ENCODE measurements around the gene SBF2. TPM values are rescaled to one million over a fixed set of nuclear protein-coding genes. Genes with fewer than 3 reads are reported as not detected.

Gene SBF2
- total and polyA plus RNA-seq, 3 experiments from 2014 or later: 3.7 to 4.3 (median 4.2) TPM

GRCh38 chr11:10289765-10290380, 4.1 kb downstream of the SBF2 start:
- Mint-ChIP-seq H3K27me3 (peaks cover under 1 to 16% of the 10 kb centered on the region in 2 donors), H3K4me3 (peak overlapping the region in 2 of 7 donors; percentile 36 to 75), H3K27ac (no peak overlapping the region), H3K9me3 (no peaks in the 10 kb centered on the region), H3K4me1 (peaks cover 14 to 36% (median 20%) of the 10 kb centered on the region in 3 donors), H3K36me3 (peaks cover 0 to 6% (median 4%) of the 10 kb centered on the region in 3 donors)
- Histone ChIP-seq H3K27me3 (ENCODE audit: insufficient read depth, low read length, poor library complexity, severe bottlenecking) (no peaks in the 10 kb centered on the region), H3K36me3 (ENCODE audit: insufficient read depth, low read length) (no peaks in the 10 kb centered on the region), H3K4me1 (ENCODE audit: insufficient read depth, low read length) (peaks cover 15% of the 10 kb centered on the region), H3K9me3 (ENCODE audit: low read length) (no peaks in the 10 kb centered on the region), H3K4me3 (ENCODE audit: low read length) (no peak overlapping the region), H3K27ac (ENCODE audit: low read depth, low read length) (no peak overlapping the region)
- ChIA-PET CTCF (interaction anchor here (1.4 kb wide), 1 partner anchor 19 kb away, joined by 3 read pairs; no protein-coding TSS in a partner anchor), POLR2A (no interaction called here)
- no peak for DNase-seq

GRCh38 chr11:10288881-10289764, 4.9 kb downstream of the SBF2 start:
- ChIA-PET CTCF (interaction anchor here (0.7 to 1.4 kb wide), 4 partner anchors 8 to 81 kb away, joined by 3 to 5 read pairs (median 3); no protein-coding TSS in a partner anchor), POLR2A (no interaction called here)
- H3K27me3 Mint-ChIP-seq: peaks cover 0 to 14% of the 10 kb centered on the region in 2 donors

GRCh38 chr11:10287766-10288715, 6.0 kb downstream of the SBF2 start:
- Mint-ChIP-seq H3K36me3 (peaks cover 0 to 4% (median 3%) of the 10 kb centered on the region in 3 donors), H3K27ac (no peak overlapping the region), H3K27me3 (peaks cover 0 to 13% of the 10 kb centered on the region in 2 donors), H3K4me1 (peaks cover 13 to 28% (median 14%) of the 10 kb centered on the region in 3 donors), H3K9me3 (no peaks in the 10 kb centered on the region), H3K4me3 (no peak overlapping the region)
- POLR2A ChIA-PET: no interaction called here
- Histone ChIP-seq H3K36me3 (ENCODE audit: insufficient read depth, low read length) (no peaks in the 10 kb centered on the region), H3K4me1 (ENCODE audit: insufficient read depth, low read length) (peaks cover 3% of the 10 kb centered on the region), H3K9me3 (ENCODE audit: low read length) (no peaks in the 10 kb centered on the region), H3K27me3 (ENCODE audit: insufficient read depth, low read length, poor library complexity, severe bottlenecking) (no peaks in the 10 kb centered on the region), H3K4me3 (ENCODE audit: low read length) (no peak overlapping the region), H3K27ac (ENCODE audit: low read depth, low read length) (no peak overlapping the region)
- no peak for DNase-seq
- CTCF ChIA-PET: interaction anchor here (0.7 to 1.1 kb wide), 5 partner anchors 9 to 80 kb away, joined by 3 to 5 read pairs (median 3); partner anchors contain the start of gene ADM

More at GRCh38 chr11:10288881-10289764, 4.9 kb downstream of the SBF2 start:
- H3K27ac Mint-ChIP-seq: no peak overlapping the region
- Histone ChIP-seq H3K27ac (ENCODE audit: low read depth, low read length) (no peak overlapping the region), H3K9me3 (ENCODE audit: low read length) (no peaks in the 10 kb centered on the region), H3K36me3 (ENCODE audit: insufficient read depth, low read length) (no peaks in the 10 kb centered on the region), H3K27me3 (ENCODE audit: insufficient read depth, low read length, poor library complexity, severe bottlenecking) (no peaks in the 10 kb centered on the region), H3K4me3 (ENCODE audit: low read length) (no peak overlapping the region), H3K4me1 (ENCODE audit: insufficient read depth, low read length) (peaks cover 7% of the 10 kb centered on the region)
- peaks cover 0 to 4% (median 3%) of the 10 kb centered on the region in 3 donors for H3K36me3 Mint-ChIP-seq
- no peak overlapping the region for H3K4me3 Mint-ChIP-seq
- no peaks in the 10 kb centered on the region for H3K9me3 Mint-ChIP-seq
- H3K4me1 Mint-ChIP-seq: peaks cover 13 to 31% (median 17%) of the 10 kb centered on the region in 3 donors
- no peak for DNase-seq

- H3K36me3 Mint-ChIP-seq: peaks cover 0 to 4% (median 3%) of the 10 kb centered on the region in 3 donors
- CTCF ChIA-PET: interaction anchor here (1.0 kb wide), 1 partner anchor 74 kb away, joined by 3 read pairs; no protein-coding TSS in a partner anchor
Observed at GRCh38 chr11:10287140-10287539, 6.9 kb downstream of the SBF2 start.

GRCh38 chr11:10285148-10285802, 8.7 kb downstream of the SBF2 start:
- H3K36me3 ChIP-seq (ENCODE audit: insufficient read depth, low read length): no peaks in the 10 kb centered on the region

More at GRCh38 chr11:10287140-10287539, 6.9 kb downstream of the SBF2 start:
- Histone ChIP-seq H3K4me3 (ENCODE audit: low read length) (no peak overlapping the region), H3K27ac (ENCODE audit: low read depth, low read length) (no peak overlapping the region), H3K27me3 (ENCODE audit: insufficient read depth, low read length, poor library complexity, severe bottlenecking) (no peaks in the 10 kb centered on the region), H3K36me3 (ENCODE audit: insufficient read depth, low read length) (no peaks in the 10 kb centered on the region), H3K4me1 (ENCODE audit: insufficient read depth, low read length) (no peaks in the 10 kb centered on the region), H3K9me3 (ENCODE audit: low read length) (no peaks in the 10 kb centered on the region)
- Mint-ChIP-seq H3K4me3 (no peak overlapping the region), H3K4me1 (peaks cover 8 to 22% (median 13%) of the 10 kb centered on the region in 3 donors), H3K27ac (no peak overlapping the region), H3K27me3 (peaks cover 0 to 10% of the 10 kb centered on the region in 2 donors), H3K9me3 (no peaks in the 10 kb centered on the region)
- POLR2A ChIA-PET: no interaction called here
- DNase-seq: no peak

GRCh38 chr11:10283991-10284390, 10.0 kb downstream of the SBF2 start:
- ChIA-PET POLR2A (no interaction called here), CTCF (interaction anchor here (3.3 kb wide), 1 partner anchor 24 kb away, joined by 11 read pairs; no protein-coding TSS in a partner anchor)
- Mint-ChIP-seq H3K4me1 (peaks cover 0 to 10% (median 5%) of the 10 kb centered on the region in 3 donors), H3K36me3 (peaks cover 0 to 3% (median 0%) of the 10 kb centered on the region in 3 donors), H3K9me3 (no peaks in the 10 kb centered on the region), H3K27ac (no peak overlapping the region), H3K4me3 (no peak overlapping the region), H3K27me3 (peaks cover 0 to 5% of the 10 kb centered on the region in 2 donors)
- Histone ChIP-seq H3K4me1 (ENCODE audit: insufficient read depth, low read length) (no peaks in the 10 kb centered on the region), H3K4me3 (ENCODE audit: low read length) (no peak overlapping the region), H3K27me3 (ENCODE audit: insufficient read depth, low read length, poor library complexity, severe bottlenecking) (no peaks in the 10 kb centered on the region), H3K9me3 (ENCODE audit: low read length) (no peaks in the 10 kb centered on the region), H3K36me3 (ENCODE audit: insufficient read depth, low read length) (no peaks in the 10 kb centered on the region), H3K27ac (ENCODE audit: low read depth, low read length) (no peak overlapping the region)
- no peak for DNase-seq

More at GRCh38 chr11:10285148-10285802, 8.7 kb downstream of the SBF2 start:
- ChIA-PET POLR2A (no interaction called here), CTCF (interaction anchor here (3.3 kb wide), 1 partner anchor 22 kb away, joined by 11 read pairs; no protein-coding TSS in a partner anchor)
- Mint-ChIP-seq H3K4me1 (peaks cover 0 to 14% (median 8%) of the 10 kb centered on the region in 3 donors), H3K9me3 (no peaks in the 10 kb centered on the region), H3K27ac (no peak overlapping the region), H3K4me3 (no peak overlapping the region), H3K36me3 (peaks cover 0 to 3% (median 0%) of the 10 kb centered on the region in 3 donors), H3K27me3 (peaks cover 0 to 5% of the 10 kb centered on the region in 2 donors)
- no peaks in the 10 kb centered on the region for H3K9me3 ChIP-seq (ENCODE audit: low read length)
- H3K4me3 ChIP-seq (ENCODE audit: low read length): no peak overlapping the region
- DNase-seq: no peak
- no peaks in the 10 kb centered on the region for H3K4me1 ChIP-seq (ENCODE audit: insufficient read depth, low read length)
- no peak overlapping the region for H3K27ac ChIP-seq (ENCODE audit: low read depth, low read length)
- H3K27me3 ChIP-seq (ENCODE audit: insufficient read depth, low read length, poor library complexity, severe bottlenecking): no peaks in the 10 kb centered on the region

GRCh38 chr11:10282117-10282516, 11.9 kb downstream of the SBF2 start:
- Mint-ChIP-seq H3K36me3 (no peaks in the 10 kb centered on the region), H3K4me3 (no peak overlapping the region), H3K27ac (no peak overlapping the region), H3K9me3 (no peaks in the 10 kb centered on the region), H3K4me1 (peaks cover 0 to 10% (median 5%) of the 10 kb centered on the region in 3 donors), H3K27me3 (peaks cover 0 to 5% of the 10 kb centered on the region in 2 donors)
- CTCF ChIA-PET: interaction anchor here (3.3 kb wide), 1 partner anchor 25 kb away, joined by 11 read pairs; no protein-coding TSS in a partner anchor
- POLR2A ChIA-PET: no interaction called here
- Histone ChIP-seq H3K4me3 (ENCODE audit: low read length) (no peak overlapping the region), H3K27me3 (ENCODE audit: insufficient read depth, low read length, poor library complexity, severe bottlenecking) (no peaks in the 10 kb centered on the region), H3K36me3 (ENCODE audit: insufficient read depth, low read length) (no peaks in the 10 kb centered on the region), H3K4me1 (ENCODE audit: insufficient read depth, low read length) (no peaks in the 10 kb centered on the region), H3K9me3 (ENCODE audit: low read length) (no peaks in the 10 kb centered on the region), H3K27ac (ENCODE audit: low read depth, low read length) (no peak overlapping the region)
- no peak for DNase-seq

All from CD8-positive, alpha-beta memory T cell (primary cell).